ENCODE data around the gene TBX21.

Gene TBX21

GRCh38 chr17:47760409-47761140 is 27.5 kb downstream of the TBX21 start:
- TF ChIP-seq ZNF565 (CRISPR knock-in tag; conservative IDR thresholded peaks at IDR 0.05; ENCODE audit: low read depth), result no peak
- TF ChIP-seq ISL1 (CRISPR knock-in tag; IDR thresholded peaks at IDR 0.05), result no peak
- no peak for TF ChIP-seq OSR1 (CRISPR knock-in tag; IDR thresholded peaks at IDR 0.05)
- no peak for TF ChIP-seq POU6F1 (CRISPR knock-in tag; IDR thresholded peaks at IDR 0.05; ENCODE audit: borderline replicate concordance, low read depth)
- no peak for TF ChIP-seq ARNTL (CRISPR knock-in tag; IDR thresholded peaks at IDR 0.05; ENCODE audit: borderline replicate concordance, low read depth)
- no peak for TF ChIP-seq ZNF8 (CRISPR knock-in tag; IDR thresholded peaks at IDR 0.05)
- no peak for TF ChIP-seq ESRRG (CRISPR knock-in tag; IDR thresholded peaks at IDR 0.05)
- no peak for TF ChIP-seq PATZ1 (CRISPR knock-in tag; IDR thresholded peaks at IDR 0.05; ENCODE audit: borderline replicate concordance)
- no peak for TF ChIP-seq ZFP30 (CRISPR knock-in tag; IDR thresholded peaks at IDR 0.05)
- no peak for TF ChIP-seq CSDC2 (CRISPR knock-in tag; IDR thresholded peaks at IDR 0.05)
- TF ChIP-seq SNAI2 (CRISPR knock-in tag; IDR thresholded peaks at IDR 0.05), result no peak
- no peak for TF ChIP-seq TOX (CRISPR knock-in tag; IDR thresholded peaks at IDR 0.05; ENCODE audit: borderline replicate concordance)
- no peak for TF ChIP-seq PPARA (CRISPR knock-in tag; IDR thresholded peaks at IDR 0.05; ENCODE audit: borderline replicate concordance)
- TF ChIP-seq, protein P1, sequence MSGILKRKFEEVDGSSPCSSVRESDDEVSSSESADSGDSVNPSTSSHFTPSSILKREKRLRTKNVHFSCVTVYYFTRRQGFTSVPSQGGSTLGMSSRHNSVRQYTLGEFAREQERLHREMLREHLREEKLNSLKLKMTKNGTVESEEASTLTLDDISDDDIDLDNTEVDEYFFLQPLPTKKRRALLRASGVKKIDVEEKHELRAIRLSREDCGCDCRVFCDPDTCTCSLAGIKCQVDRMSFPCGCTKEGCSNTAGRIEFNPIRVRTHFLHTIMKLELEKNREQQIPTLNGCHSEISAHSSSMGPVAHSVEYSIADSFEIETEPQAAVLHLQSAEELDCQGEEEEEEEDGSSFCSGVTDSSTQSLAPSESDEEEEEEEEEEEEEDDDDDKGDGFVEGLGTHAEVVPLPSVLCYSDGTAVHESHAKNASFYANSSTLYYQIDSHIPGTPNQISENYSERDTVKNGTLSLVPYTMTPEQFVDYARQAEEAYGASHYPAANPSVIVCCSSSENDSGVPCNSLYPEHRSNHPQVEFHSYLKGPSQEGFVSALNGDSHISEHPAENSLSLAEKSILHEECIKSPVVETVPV (CRISPR knock-in tag; IDR thresholded peaks at IDR 0.05), result no peak
- no peak for TF ChIP-seq ZFP3 (CRISPR knock-in tag; IDR thresholded peaks at IDR 0.05)
- TF ChIP-seq TCF4 (CRISPR knock-in tag; IDR thresholded peaks at IDR 0.05; ENCODE audit: borderline replicate concordance), result no peak
- no peak for TF ChIP-seq RARB (CRISPR knock-in tag; IDR thresholded peaks at IDR 0.05)
- TF ChIP-seq BACH2 (CRISPR knock-in tag; IDR thresholded peaks at IDR 0.05; ENCODE audit: borderline replicate concordance), result no peak
- no peak for ATAC-seq

- TF ChIP-seq, protein P1 (CRISPR knock-in tag; IDR thresholded peaks at IDR 0.05), result no peak
- no peak for TF ChIP-seq ZC3H10 (CRISPR knock-in tag; IDR thresholded peaks at IDR 0.05)
- no peak for TF ChIP-seq ARNTL (CRISPR knock-in tag; IDR thresholded peaks at IDR 0.05; ENCODE audit: borderline replicate concordance, low read depth)
- TF ChIP-seq ZNF565 (CRISPR knock-in tag; conservative IDR thresholded peaks at IDR 0.05; ENCODE audit: low read depth), result no peak
- no peak for TF ChIP-seq ZNF70 (CRISPR knock-in tag; IDR thresholded peaks at IDR 0.05)
- TF ChIP-seq OSR1 (CRISPR knock-in tag; IDR thresholded peaks at IDR 0.05), result no peak
- no peak for TF ChIP-seq GLIS3 (CRISPR knock-in tag; IDR thresholded peaks at IDR 0.05)
- TF ChIP-seq SNAI2 (CRISPR knock-in tag; IDR thresholded peaks at IDR 0.05), result no peak
- no peak for TF ChIP-seq PPARA (CRISPR knock-in tag; IDR thresholded peaks at IDR 0.05; ENCODE audit: borderline replicate concordance)
- no peak for ATAC-seq
Observed at GRCh38 chr17:47762728-47763127, 29.7 kb downstream of the TBX21 start.

GRCh38 chr17:47763913-47764582 is 31.0 kb downstream of the TBX21 start:
- ATAC-seq, result no peak
- TF ChIP-seq ESRRG (CRISPR knock-in tag; IDR thresholded peaks at IDR 0.05) (no peak), ISL1 (CRISPR knock-in tag; IDR thresholded peaks at IDR 0.05) (no peak), ARNTL (CRISPR knock-in tag; IDR thresholded peaks at IDR 0.05; ENCODE audit: borderline replicate concordance, low read depth) (no peak), ZFP3 (CRISPR knock-in tag; IDR thresholded peaks at IDR 0.05) (no peak), ZFP30 (CRISPR knock-in tag; IDR thresholded peaks at IDR 0.05) (no peak), ZNF8 (CRISPR knock-in tag; IDR thresholded peaks at IDR 0.05) (no peak), PPARA (CRISPR knock-in tag; IDR thresholded peaks at IDR 0.05; ENCODE audit: borderline replicate concordance) (no peak), CREB5 (CRISPR knock-in tag; IDR thresholded peaks at IDR 0.05; ENCODE audit: low read depth) (no peak), POU6F1 (CRISPR knock-in tag; IDR thresholded peaks at IDR 0.05; ENCODE audit: borderline replicate concordance, low read depth) (no peak), ZNF565 (CRISPR knock-in tag; conservative IDR thresholded peaks at IDR 0.05; ENCODE audit: low read depth) (no peak)
- TF ChIP-seq, protein P2, sequence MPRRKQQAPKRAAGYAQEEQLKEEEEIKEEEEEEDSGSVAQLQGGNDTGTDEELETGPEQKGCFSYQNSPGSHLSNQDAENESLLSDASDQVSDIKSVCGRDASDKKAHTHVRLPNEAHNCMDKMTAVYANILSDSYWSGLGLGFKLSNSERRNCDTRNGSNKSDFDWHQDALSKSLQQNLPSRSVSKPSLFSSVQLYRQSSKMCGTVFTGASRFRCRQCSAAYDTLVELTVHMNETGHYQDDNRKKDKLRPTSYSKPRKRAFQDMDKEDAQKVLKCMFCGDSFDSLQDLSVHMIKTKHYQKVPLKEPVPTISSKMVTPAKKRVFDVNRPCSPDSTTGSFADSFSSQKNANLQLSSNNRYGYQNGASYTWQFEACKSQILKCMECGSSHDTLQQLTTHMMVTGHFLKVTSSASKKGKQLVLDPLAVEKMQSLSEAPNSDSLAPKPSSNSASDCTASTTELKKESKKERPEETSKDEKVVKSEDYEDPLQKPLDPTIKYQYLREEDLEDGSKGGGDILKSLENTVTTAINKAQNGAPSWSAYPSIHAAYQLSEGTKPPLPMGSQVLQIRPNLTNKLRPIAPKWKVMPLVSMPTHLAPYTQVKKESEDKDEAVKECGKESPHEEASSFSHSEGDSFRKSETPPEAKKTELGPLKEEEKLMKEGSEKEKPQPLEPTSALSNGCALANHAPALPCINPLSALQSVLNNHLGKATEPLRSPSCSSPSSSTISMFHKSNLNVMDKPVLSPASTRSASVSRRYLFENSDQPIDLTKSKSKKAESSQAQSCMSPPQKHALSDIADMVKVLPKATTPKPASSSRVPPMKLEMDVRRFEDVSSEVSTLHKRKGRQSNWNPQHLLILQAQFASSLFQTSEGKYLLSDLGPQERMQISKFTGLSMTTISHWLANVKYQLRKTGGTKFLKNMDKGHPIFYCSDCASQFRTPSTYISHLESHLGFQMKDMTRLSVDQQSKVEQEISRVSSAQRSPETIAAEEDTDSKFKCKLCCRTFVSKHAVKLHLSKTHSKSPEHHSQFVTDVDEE (CRISPR knock-in tag; IDR thresholded peaks at IDR 0.05), result no peak

Measured in SK-N-SH treated with all-trans-retinoic acid at 6 μM for 48 hours (cell line).